ENCODE measurements around the gene CMAS.
"Not testable (repeated sequence)": the region's sequence is repeated elsewhere in the genome, so short reads cannot be mapped to it uniquely, and the experiment has no call there.

The CMAS gene

GRCh38 chr12:22014783-22015144, 31.3 kb upstream of the CMAS start:
- H3K4me3 ChIP-seq (ENCODE audit: low read length) = no peak overlapping the region
- peak; percentile 1 for DNase-seq (ENCODE audit: low read depth)
- no peak for TF ChIP-seq CTCF (conservative IDR thresholded peaks at IDR 0.05; ENCODE audit: low read length)

- no peak for TF ChIP-seq CTCF (conservative IDR thresholded peaks at IDR 0.05; ENCODE audit: low read length)
- no peak overlapping the region for H3K4me3 ChIP-seq (ENCODE audit: low read length)
- DNase-seq (ENCODE audit: low read depth) = no peak
Observed at GRCh38 chr12:22016982-22017381, 29.0 kb upstream of the CMAS start.

- peak; percentile 38 for TF ChIP-seq CTCF (conservative IDR thresholded peaks at IDR 0.05; ENCODE audit: low read length)
- no peak overlapping the region for H3K4me3 ChIP-seq (ENCODE audit: low read length)
- DNase-seq (ENCODE audit: low read depth) = peak; percentile 2
Observed at GRCh38 chr12:22018860-22019259, 27.2 kb upstream of the CMAS start.

GRCh38 chr12:22023489-22023888, 22.5 kb upstream of the CMAS start:
- not testable (repeated sequence) for H3K4me3 ChIP-seq (ENCODE audit: low read length); DNase-seq (ENCODE audit: low read depth)

GRCh38 chr12:22029491-22029890, 16.5 kb upstream of the CMAS start:
- no peak for DNase-seq (ENCODE audit: low read depth)
- no peak for TF ChIP-seq CTCF (conservative IDR thresholded peaks at IDR 0.05; ENCODE audit: low read length)
- H3K4me3 ChIP-seq (ENCODE audit: low read length) = no peak overlapping the region

GRCh38 chr12:22029991-22030390, 16.0 kb upstream of the CMAS start:
- no peak for DNase-seq (ENCODE audit: low read depth)
- no peak overlapping the region for H3K4me3 ChIP-seq (ENCODE audit: low read length)
- no peak for TF ChIP-seq CTCF (conservative IDR thresholded peaks at IDR 0.05; ENCODE audit: low read length)

- no peak for DNase-seq (ENCODE audit: low read depth)
Observed at GRCh38 chr12:22032732-22033131, 13.3 kb upstream of the CMAS start.

More at GRCh38 chr12:22032732-22033131, 13.3 kb upstream of the CMAS start:
- no peak for TF ChIP-seq CTCF (conservative IDR thresholded peaks at IDR 0.05; ENCODE audit: low read length)
- H3K4me3 ChIP-seq (ENCODE audit: low read length) = no peak overlapping the region

Data from AG10803 (cell line).